Fibroblast of villous mesenchyme (primary cell): ENCODE measurements around the gene SLIT3. TPM values are rescaled to one million over a fixed set of nuclear protein-coding genes. Genes with fewer than 3 reads are reported as not detected.

ENCODE experiments used
- DNase-seq: peaks from one replicate; pipeline ENCODE4 v3.0.0-alpha.2; 2010; ENCODE audit warnings: low read depth
- H3K4me3 ChIP-seq: 2 replicates; pipeline ENCODE4 v1.5.1; 2011; ENCODE audit warnings: low read depth, mild to moderate bottlenecking, low read length
- CTCF ChIP-seq: IDR thresholded peaks from 2 replicates; pipeline ENCODE4 v1.5.1; 2012; ENCODE audit warnings: low read depth, mild to moderate bottlenecking, low read length; ENCODE audit not compliant: insufficient read depth
- total RNA-seq: library from RNA; depleted of rRNA; stranded (reverse); fragments of >200 nt; gene quantifications from 2 replicates; pipeline ENCODE4 v1.2.3, GENCODE V29; 2012

The SLIT3 gene
- total RNA-seq, 1 donor: under 0.01 TPM

- no peak overlapping the region for H3K4me3 ChIP-seq
- TF ChIP-seq CTCF: no peak
- DNase-seq: no peak
Observed at GRCh38 chr5:168674893-168675482, 626.0 kb downstream of the SLIT3 start.

DNA sequence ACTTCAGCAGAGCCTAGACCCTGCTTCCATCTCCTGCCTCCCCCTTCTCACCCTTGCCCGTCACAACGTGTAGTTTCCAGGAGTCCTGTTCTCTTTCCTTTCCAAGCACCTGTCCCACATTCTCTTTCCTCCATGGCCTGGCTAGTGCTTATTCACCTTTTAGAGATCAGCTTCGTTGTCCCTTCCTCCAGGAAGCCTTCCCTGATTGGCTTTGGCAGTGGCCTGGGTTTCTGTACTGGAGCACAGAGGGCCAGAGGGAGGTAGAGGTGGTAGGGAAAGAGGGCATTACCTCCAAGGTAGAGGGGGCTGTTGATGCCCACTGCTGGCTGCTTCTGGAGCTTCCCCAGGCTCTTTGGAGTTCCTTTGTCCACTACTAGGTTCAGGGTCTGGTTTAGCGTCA lies 628.1 kb downstream of the SLIT3 start:
- H3K4me3 ChIP-seq: no peak overlapping the region
- TF ChIP-seq CTCF: no peak
- DNase-seq: no peak

- H3K4me3 ChIP-seq: no peak overlapping the region
- TF ChIP-seq CTCF: no peak
- DNase-seq: no peak
Observed at GRCh38 chr5:168672016-168672415, 628.9 kb downstream of the SLIT3 start.

DNA sequence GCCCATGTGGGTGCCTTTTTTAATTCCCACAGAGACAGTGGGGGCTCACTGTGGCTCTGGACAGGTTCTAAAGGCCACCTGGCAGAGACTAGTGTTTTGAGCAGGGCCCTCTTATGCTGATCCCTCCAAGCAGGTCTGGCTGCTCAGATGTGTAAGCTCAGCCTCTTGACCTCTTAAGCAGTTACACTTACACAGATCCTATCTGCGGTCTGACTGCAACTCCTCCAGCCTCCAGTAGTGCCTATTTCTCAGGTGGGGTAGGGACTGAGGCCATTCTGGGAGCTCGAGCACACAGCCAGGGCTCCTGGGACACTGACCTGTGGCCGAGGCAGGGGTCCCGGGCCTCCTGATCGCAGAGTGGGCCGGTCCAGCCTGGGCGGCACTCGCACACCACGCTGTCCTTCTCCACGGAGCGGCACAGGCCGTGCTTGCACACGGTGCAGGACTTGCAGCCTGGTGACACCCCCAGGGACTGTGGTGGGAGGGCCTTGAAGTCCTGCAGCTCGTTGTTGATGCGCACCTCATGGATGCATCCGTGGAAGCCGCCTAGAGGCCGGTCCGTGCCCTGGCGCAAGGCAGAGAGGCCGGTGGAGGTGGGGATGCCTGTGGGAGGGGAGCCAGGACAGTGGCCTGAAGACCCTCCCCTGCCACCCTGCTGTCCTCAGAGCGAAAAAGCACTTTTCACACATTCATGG lies 629.9 kb downstream of the SLIT3 start:
- DNase-seq: no peak
- no peak for TF ChIP-seq CTCF
- H3K4me3 ChIP-seq: no peak overlapping the region

GRCh38 chr5:168669668-168670378 lies 631.1 kb downstream of the SLIT3 start:
- H3K4me3 ChIP-seq: no peak overlapping the region
- TF ChIP-seq CTCF: no peak
- DNase-seq: no peak

DNA sequence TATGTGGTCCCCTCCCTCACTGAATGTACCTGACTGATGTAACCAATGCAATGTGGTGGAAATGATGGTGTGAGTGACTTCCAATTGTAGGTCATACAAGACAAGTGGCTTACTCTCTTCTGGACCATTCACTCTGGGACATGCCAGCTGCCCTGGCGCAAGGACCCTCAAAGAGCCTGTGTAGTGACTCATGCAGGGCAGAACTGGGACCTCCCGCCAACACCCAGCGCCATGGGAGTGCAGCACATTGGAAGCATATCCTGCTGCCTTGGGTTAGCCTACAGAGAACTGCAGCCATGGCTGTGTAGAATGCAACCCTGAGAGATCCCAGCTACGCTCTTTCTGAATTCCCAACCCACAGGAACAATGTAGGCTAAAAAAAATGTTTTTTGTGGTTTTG lies 631.8 kb downstream of the SLIT3 start:
- H3K4me3 ChIP-seq: no peak overlapping the region
- DNase-seq: no peak
- no peak for TF ChIP-seq CTCF
